Gastrocnemius medialis (tissue), 4 donors: ENCODE measurements around the gene LIMS3.
"Not testable (repeated sequence)": the region's sequence is repeated elsewhere in the genome, so short reads cannot be mapped to it uniquely, and the experiment has no call there.

ENCODE experiments used
- POLR2A ChIP-seq, 2 donors: fragments of 450-650 bp; IDR thresholded peaks; one replicate each; pipeline ENCODE4 v1.6.1; 2017; ENCODE audit warnings: antibody characterized with exemption in 2 of 2, mild to moderate bottlenecking in 2 of 2, moderate library complexity in 2 of 2
- TF ChIP-seq, protein P1 (sequence below), 5 experiments: fragments of 450-650 bp in 3 of 5; fragments of 200-600 bp in 2 of 5; sonication (generic) in 2 of 5; IDR thresholded peaks in 4 of 5; conservative IDR thresholded peaks in 1 of 5; 1 replicate in 4 of 5; 2 replicates in 1 of 5; pipeline ENCODE4 v1.5.1; 2016 to 2019; ENCODE audit warnings: antibody characterized with exemption in 5 of 5, mild to moderate bottlenecking in 3 of 5, moderate library complexity in 3 of 5

DNA sequence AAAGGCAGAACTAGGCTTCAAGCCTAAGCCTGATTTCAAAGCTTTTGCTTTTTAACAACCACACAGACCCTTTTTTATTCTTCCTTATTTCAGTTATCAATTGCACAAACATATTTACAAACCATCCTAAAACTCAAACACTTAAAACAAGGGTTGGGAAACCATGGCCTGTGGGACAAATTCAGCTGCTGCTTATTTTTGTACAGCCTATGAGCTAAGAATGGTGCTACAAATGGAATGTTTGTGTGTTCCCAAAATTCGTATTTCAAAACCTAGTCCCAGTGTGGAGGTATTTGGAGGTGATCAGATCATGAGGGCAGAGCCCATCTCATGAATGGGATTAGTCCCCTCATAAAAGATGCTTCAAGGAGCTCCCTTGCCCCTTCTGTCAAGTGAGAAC lies 67.0 kb downstream of the LIMS3 start:
- TF ChIP-seq POLR2A (IDR thresholded peaks at IDR 0.05) = not testable (repeated sequence)
- TF ChIP-seq, protein P1, sequence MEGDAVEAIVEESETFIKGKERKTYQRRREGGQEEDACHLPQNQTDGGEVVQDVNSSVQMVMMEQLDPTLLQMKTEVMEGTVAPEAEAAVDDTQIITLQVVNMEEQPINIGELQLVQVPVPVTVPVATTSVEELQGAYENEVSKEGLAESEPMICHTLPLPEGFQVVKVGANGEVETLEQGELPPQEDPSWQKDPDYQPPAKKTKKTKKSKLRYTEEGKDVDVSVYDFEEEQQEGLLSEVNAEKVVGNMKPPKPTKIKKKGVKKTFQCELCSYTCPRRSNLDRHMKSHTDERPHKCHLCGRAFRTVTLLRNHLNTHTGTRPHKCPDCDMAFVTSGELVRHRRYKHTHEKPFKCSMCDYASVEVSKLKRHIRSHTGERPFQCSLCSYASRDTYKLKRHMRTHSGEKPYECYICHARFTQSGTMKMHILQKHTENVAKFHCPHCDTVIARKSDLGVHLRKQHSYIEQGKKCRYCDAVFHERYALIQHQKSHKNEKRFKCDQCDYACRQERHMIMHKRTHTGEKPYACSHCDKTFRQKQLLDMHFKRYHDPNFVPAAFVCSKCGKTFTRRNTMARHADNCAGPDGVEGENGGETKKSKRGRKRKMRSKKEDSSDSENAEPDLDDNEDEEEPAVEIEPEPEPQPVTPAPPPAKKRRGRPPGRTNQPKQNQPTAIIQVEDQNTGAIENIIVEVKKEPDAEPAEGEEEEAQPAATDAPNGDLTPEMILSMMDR (IDR thresholded peaks at IDR 0.05 in 4 of 5, conservative IDR thresholded peaks at IDR 0.05 in 1 of 5) = not testable (repeated sequence)
